Adrenal gland (tissue), 5 donors: ENCODE measurements around the gene NSUN4.

Experiments used
- POLR2A ChIP-seq, 2 donors: fragments of 450-650 bp; IDR thresholded peaks; one replicate each; pipeline ENCODE4 v1.6.1; 2017; ENCODE audit warnings: antibody characterized with exemption in 2 of 2, mild to moderate bottlenecking in 2 of 2, moderate library complexity in 1 of 2
- TF ChIP-seq, protein P1 (sequence below), 6 experiments: fragments of 450-650 bp in 4 of 6; fragments of 200-600 bp in 2 of 6; sonication (generic) in 1 of 6; IDR thresholded peaks; 1 replicate in 5 of 6; 2 replicates in 1 of 6; pipeline versions ENCODE4 v1.5.1 to v1.8.0; 2016 to 2021; ENCODE audit warnings: antibody characterized with exemption in 6 of 6, mild to moderate bottlenecking in 2 of 6, moderate library complexity in 1 of 6
- donor health status: DM: no; HTN: no; CAD: no.

DNA sequence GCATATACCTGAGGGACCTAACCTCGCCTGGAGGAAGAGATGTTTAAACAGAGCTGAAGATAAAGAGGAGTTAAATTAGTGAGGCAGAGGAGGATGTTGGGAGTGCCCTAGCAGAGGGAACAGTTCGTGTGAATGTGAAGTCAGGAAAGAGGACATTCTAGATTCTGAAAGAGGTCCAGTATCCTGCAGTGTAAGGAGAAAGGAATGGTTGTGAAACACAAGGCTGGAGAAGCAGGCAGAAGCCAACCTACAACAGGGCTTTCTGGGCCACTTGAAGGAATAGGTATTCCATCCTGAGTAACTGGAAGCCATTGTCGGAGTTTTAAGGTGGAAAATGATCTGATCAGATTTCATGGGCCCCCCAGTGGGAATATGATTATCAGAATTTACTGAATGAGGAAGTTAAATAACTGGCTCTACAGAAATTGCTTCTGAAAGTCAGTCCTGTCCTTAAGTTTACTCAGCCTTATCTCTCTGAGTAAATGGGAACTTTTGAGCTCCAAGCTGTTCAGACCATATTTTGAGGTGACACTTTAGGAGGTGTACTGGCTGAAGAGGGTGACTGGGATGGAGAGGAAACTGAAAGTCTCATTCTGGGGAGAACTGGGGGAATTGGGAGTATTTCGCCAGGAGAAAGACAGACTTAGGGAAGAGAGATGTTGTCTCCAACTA lies 29.1 kb downstream of the NSUN4 start:
- TF ChIP-seq, protein P1, sequence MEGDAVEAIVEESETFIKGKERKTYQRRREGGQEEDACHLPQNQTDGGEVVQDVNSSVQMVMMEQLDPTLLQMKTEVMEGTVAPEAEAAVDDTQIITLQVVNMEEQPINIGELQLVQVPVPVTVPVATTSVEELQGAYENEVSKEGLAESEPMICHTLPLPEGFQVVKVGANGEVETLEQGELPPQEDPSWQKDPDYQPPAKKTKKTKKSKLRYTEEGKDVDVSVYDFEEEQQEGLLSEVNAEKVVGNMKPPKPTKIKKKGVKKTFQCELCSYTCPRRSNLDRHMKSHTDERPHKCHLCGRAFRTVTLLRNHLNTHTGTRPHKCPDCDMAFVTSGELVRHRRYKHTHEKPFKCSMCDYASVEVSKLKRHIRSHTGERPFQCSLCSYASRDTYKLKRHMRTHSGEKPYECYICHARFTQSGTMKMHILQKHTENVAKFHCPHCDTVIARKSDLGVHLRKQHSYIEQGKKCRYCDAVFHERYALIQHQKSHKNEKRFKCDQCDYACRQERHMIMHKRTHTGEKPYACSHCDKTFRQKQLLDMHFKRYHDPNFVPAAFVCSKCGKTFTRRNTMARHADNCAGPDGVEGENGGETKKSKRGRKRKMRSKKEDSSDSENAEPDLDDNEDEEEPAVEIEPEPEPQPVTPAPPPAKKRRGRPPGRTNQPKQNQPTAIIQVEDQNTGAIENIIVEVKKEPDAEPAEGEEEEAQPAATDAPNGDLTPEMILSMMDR (IDR thresholded peaks at IDR 0.05), result no peak
- TF ChIP-seq POLR2A (IDR thresholded peaks at IDR 0.05), result no peak
